ENCODE results near the gene LTB. TPM values are rescaled to one million over a fixed set of nuclear protein-coding genes. Genes with fewer than 3 reads are reported as not detected.

LTB gene
- total RNA-seq, 2 donors from 2014 or later, result 269 to 395 TPM

- Mint-ChIP-seq H3K4me1 (peaks cover 42% of the 10 kb centered on the region), H3K4me3 (peak within 1 kb of the TSS; percentile 100), H3K27me3 (no peaks in the 10 kb centered on the region), H3K9me3 (peaks cover 5% of the 10 kb centered on the region), H3K36me3 (ENCODE audit: low read depth) (peaks cover 88% of the 10 kb centered on the region), H3K27ac (peak within 1 kb of the TSS; percentile 97)
- peak; percentile 29 for ATAC-seq (replicated peaks)
These were observed 6.8 kb downstream of the LTB start, which contains the start of gene TNF for GRCh38 chr6:31575335-31575901. TSS of gene TNF (plus strand) at chr6:31575565. CDS start at chr6:31575742, 177 bp downstream.

- Mint-ChIP-seq H3K4me3 (peak overlapping the region; percentile 100), H3K27ac (peak overlapping the region; percentile 97), H3K36me3 (ENCODE audit: low read depth) (peaks cover 78% of the 10 kb centered on the region), H3K9me3 (peaks cover 5% of the 10 kb centered on the region), H3K27me3 (no peaks in the 10 kb centered on the region), H3K4me1 (peaks cover 45% of the 10 kb centered on the region)
- ATAC-seq (replicated peaks), result peak; percentile 8
These were observed 7.8 kb downstream of the LTB start for GRCh38 chr6:31574106-31575061.

DNA sequence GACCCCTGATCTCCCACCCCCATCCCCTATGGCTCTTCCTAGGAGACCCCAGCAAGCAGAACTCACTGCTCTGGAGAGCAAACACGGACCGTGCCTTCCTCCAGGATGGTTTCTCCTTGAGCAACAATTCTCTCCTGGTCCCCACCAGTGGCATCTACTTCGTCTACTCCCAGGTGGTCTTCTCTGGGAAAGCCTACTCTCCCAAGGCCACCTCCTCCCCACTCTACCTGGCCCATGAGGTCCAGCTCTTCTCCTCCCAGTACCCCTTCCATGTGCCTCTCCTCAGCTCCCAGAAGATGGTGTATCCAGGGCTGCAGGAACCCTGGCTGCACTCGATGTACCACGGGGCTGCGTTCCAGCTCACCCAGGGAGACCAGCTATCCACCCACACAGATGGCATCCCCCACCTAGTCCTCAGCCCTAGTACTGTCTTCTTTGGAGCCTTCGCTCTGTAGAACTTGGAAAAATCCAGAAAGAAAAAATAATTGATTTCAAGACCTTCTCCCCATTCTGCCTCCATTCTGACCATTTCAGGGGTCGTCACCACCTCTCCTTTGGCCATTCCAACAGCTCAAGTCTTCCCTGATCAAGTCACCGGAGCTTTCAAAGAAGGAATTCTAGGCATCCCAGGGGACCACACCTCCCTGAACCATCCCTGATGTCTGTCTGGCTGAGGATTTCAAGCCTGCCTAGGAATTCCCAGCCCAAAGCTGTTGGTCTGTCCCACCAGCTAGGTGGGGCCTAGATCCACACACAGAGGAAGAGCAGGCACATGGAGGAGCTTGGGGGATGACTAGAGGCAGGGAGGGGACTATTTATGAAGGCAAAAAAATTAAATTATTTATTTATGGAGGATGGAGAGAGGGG, 8.8 kb downstream of the LTB start:
- Mint-ChIP-seq H3K27me3 (no peaks in the 10 kb centered on the region), H3K36me3 (ENCODE audit: low read depth) (peaks cover 69% of the 10 kb centered on the region), H3K27ac (peak overlapping the region; percentile 97)

DNA sequence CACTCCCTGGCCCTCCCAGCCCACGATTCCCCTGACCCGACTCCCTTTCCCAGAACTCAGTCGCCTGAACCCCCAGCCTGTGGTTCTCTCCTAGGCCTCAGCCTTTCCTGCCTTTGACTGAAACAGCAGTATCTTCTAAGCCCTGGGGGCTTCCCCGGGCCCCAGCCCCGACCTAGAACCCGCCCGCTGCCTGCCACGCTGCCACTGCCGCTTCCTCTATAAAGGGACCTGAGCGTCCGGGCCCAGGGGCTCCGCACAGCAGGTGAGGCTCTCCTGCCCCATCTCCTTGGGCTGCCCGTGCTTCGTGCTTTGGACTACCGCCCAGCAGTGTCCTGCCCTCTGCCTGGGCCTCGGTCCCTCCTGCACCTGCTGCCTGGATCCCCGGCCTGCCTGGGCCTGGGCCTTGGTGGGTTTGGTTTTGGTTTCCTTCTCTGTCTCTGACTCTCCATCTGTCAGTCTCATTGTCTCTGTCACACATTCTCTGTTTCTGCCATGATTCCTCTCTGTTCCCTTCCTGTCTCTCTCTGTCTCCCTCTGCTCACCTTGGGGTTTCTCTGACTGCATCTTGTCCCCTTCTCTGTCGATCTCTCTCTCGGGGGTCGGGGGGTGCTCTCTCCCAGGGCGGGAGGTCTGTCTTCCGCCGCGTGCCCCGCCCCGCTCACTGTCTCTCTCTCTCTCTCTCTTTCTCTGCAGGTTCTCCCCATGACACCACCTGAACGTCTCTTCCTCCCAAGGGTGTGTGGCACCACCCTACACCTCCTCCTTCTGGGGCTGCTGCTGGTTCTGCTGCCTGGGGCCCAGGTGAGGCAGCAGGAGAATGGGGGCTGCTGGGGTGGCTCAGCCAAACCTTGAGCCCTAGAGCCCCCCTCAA, 9.9 kb downstream of the LTB start, which contains the start of gene LTA:
Gene LTA (plus strand): TSS at position 249 of the 871 bp plus-strand sequence. CDS start 454 bp downstream, at position 703.
- H3K36me3 Mint-ChIP-seq (ENCODE audit: low read depth), result peaks cover 69% of the 10 kb centered on the region
- peak within 1 kb of the TSS; percentile 97 for H3K27ac Mint-ChIP-seq
- peaks cover 52% of the 10 kb centered on the region for H3K4me1 Mint-ChIP-seq
- H3K4me3 Mint-ChIP-seq, result peak within 1 kb of the TSS; percentile 100
- ATAC-seq (replicated peaks), result peak; percentile 59
- peaks cover 5% of the 10 kb centered on the region for H3K9me3 Mint-ChIP-seq
- no peaks in the 10 kb centered on the region for H3K27me3 Mint-ChIP-seq

More for the DNA sequence above, 8.8 kb downstream of the LTB start:
- Mint-ChIP-seq H3K9me3 (peaks cover 5% of the 10 kb centered on the region), H3K4me1 (peaks cover 45% of the 10 kb centered on the region), H3K4me3 (peak overlapping the region; percentile 100)
- ATAC-seq (replicated peaks), result no peak

- H3K27me3 Mint-ChIP-seq, result no peaks in the 10 kb centered on the region
- H3K4me3 Mint-ChIP-seq, result peak overlapping the region; percentile 100
- peaks cover 46% of the 10 kb centered on the region for H3K36me3 Mint-ChIP-seq (ENCODE audit: low read depth)
- peaks cover 59% of the 10 kb centered on the region for H3K4me1 Mint-ChIP-seq
- no peak for ATAC-seq (replicated peaks)
- no peaks in the 10 kb centered on the region for H3K9me3 Mint-ChIP-seq
- H3K27ac Mint-ChIP-seq, result peak overlapping the region; percentile 97
These were observed 12.2 kb downstream of the LTB start for GRCh38 chr6:31569861-31570536.

GRCh38 chr6:31568537-31568961, 13.7 kb downstream of the LTB start:
- no peaks in the 10 kb centered on the region for H3K9me3 Mint-ChIP-seq

DNA sequence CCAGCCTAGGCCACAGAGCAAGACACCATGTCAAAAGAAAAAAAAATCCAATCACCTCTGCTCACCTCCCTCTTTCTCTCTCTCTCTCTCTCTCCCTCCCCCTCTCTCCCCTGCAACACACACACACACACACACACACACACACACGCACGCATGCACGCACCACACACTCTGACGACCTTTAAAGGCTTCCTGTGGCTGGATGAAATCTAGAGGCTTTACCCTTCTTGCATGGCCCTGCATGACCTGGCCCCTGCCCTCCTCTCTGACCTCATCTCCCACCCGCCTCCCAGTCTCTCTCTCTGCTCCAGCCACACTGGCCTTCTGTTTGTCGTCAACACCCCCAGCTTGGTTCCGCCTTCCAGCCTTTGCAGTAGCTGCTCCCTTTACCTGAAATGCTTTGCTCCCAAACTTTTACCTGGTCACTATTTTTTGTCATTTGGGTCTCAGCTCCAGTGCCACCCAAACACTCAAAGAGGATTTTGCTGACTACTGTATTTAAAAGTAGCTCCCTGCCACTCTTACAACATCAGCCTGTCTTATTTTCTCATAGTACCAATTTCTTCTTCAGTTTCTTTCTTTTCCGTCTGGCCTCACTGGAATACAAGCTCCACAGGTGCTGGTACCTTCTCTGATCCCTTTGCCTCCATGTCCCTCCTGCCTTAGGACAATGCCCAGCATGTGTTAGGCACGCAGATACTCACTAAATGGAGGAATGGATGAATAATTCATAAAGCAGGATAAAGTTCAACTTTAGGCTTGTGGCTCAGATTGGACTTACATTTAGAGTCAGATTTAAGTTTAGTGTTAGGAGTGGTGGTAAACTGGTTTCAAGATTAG, 14.5 kb downstream of the LTB start:
- no peaks in the 10 kb centered on the region for H3K27me3 Mint-ChIP-seq
- H3K9me3 Mint-ChIP-seq, result no peaks in the 10 kb centered on the region
- peaks cover 67% of the 10 kb centered on the region for H3K4me1 Mint-ChIP-seq
- H3K36me3 Mint-ChIP-seq (ENCODE audit: low read depth), result peaks cover 34% of the 10 kb centered on the region
- peak overlapping the region; percentile 100 for H3K4me3 Mint-ChIP-seq
- ATAC-seq (replicated peaks), result peak; percentile 23
- peak overlapping the region; percentile 66 for H3K27ac Mint-ChIP-seq

More at GRCh38 chr6:31568537-31568961, 13.7 kb downstream of the LTB start:
- peak; percentile 63 for ATAC-seq (replicated peaks)
- Mint-ChIP-seq H3K36me3 (ENCODE audit: low read depth) (peaks cover 42% of the 10 kb centered on the region), H3K4me1 (peaks cover 66% of the 10 kb centered on the region), H3K27me3 (no peaks in the 10 kb centered on the region), H3K27ac (peak overlapping the region; percentile 66), H3K4me3 (peak overlapping the region; percentile 100)

- H3K27me3 Mint-ChIP-seq, result no peaks in the 10 kb centered on the region
- peak overlapping the region; percentile 65 for H3K4me3 Mint-ChIP-seq
- peaks cover 64% of the 10 kb centered on the region for H3K36me3 Mint-ChIP-seq (ENCODE audit: low read depth)
- peak overlapping the region; percentile 85 for H3K27ac Mint-ChIP-seq
- peaks cover 61% of the 10 kb centered on the region for H3K4me1 Mint-ChIP-seq
- no peak for ATAC-seq (replicated peaks)
- H3K9me3 Mint-ChIP-seq, result no peaks in the 10 kb centered on the region
These were observed 21.5 kb downstream of the LTB start for GRCh38 chr6:31560697-31561058.

DNA sequence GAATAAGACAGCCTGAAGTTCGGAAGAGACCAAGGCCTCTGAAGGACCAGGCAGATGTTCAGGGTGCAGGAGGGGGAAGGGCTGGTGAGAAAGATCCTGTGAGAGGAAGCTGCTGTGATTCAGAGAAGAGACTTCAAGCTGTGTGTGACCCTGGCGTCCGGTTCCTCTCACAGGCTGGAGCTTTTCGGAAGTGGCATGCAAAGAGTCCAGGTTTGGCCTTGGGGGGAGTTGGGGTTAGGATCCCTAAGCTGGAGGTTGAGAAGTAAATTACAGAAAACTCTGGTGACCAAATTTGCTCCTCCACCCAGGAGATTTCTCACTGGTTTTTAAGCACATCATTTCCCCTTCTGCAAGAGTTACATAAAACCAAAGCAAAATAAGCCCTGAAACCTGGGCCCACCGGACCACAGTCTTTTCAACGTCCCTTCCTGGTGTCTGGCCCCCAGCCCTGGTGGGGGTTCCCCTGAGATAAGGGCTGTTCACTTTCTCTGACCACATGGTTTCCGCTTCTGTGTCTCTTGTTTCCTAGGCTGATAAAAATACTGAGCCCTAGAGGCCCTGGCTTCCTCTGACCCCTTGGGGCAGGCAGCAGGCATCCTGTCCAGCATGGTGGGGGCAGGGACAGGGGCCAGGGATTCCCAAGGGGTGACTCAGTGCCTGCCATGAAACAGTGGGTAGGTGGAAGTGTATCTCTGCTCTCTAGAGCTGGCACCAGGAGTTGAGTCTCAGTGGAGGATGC, 22.1 kb downstream of the LTB start:
- Mint-ChIP-seq H3K4me3 (peak overlapping the region; percentile 65), H3K4me1 (peaks cover 57% of the 10 kb centered on the region), H3K27ac (peak overlapping the region; percentile 85), H3K27me3 (no peaks in the 10 kb centered on the region), H3K9me3 (no peaks in the 10 kb centered on the region), H3K36me3 (ENCODE audit: low read depth) (peaks cover 64% of the 10 kb centered on the region)
- ATAC-seq (replicated peaks), result peak; percentile 66

DNA sequence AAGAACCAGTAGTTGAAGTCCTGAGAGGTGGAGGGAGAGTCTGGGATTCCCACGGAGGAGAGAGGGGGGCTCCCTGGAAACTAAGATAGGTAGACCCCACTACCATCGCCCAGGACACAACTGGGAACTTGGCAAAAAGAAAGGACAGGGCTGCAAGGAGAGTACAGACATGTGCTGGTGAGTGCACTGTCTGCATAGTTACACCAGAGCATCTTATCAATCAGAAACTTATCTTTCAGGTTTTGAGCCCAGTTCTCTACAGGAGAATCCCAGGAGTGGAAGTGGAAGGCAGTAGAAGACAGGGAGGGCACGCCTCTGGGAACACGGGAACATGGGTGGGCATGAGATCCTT, 22.6 kb downstream of the LTB start:
- no peaks in the 10 kb centered on the region for H3K27me3 Mint-ChIP-seq
- H3K4me1 Mint-ChIP-seq, result peaks cover 55% of the 10 kb centered on the region
- peak overlapping the region; percentile 65 for H3K4me3 Mint-ChIP-seq
- H3K36me3 Mint-ChIP-seq (ENCODE audit: low read depth), result peaks cover 65% of the 10 kb centered on the region
- peak; percentile 18 for ATAC-seq (replicated peaks)
- peak overlapping the region; percentile 85 for H3K27ac Mint-ChIP-seq
- H3K9me3 Mint-ChIP-seq, result no peaks in the 10 kb centered on the region

DNA sequence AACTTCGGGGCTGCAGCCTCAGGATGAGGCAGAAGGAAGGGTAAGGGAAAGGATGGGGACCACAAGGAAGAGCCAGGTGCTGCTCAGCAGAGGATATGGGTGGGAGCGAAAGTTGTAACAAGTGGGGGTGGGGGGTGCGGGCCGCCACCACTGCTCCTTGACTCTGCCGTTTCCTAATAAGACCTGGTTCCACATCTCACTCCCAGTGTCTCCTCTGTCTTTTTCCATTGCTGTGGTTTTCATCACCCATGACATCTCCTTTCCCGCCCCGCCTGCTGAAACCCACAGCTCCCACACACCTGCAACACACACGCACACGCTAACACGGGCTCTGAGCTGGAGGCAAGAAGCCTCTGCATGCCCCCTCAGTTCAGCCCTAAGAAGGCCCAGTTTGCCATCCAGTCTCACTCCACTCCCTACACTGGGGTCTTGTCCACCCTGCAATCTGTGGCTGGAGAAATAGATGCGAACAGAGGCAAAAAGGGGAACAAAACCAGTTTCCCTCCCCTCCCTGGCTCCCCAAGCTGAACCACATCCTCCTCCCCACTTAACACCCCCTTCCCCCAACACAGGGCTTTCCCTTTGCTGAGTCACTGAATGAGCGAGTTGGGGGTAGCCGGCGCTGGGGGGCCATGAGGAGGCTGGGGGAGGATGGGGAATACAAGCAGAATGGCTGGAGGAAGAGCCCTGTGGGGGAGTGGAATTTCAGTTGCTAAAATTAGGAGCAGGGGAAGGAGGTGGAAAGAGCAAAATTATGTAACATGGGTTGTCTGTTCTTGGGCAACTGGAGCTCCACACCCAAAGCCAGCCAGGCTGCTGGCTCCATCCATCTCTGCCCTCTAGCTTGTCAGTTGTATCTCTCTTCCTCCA, 23.4 kb downstream of the LTB start:
- Mint-ChIP-seq H3K27ac (peak overlapping the region; percentile 85), H3K27me3 (no peaks in the 10 kb centered on the region), H3K9me3 (no peaks in the 10 kb centered on the region), H3K4me1 (peaks cover 54% of the 10 kb centered on the region), H3K4me3 (peak overlapping the region; percentile 65), H3K36me3 (ENCODE audit: low read depth) (peaks cover 68% of the 10 kb centered on the region)
- peak; percentile 59 for ATAC-seq (replicated peaks)
